ENCODE data around the gene C6orf132.

C6orf132 gene

GRCh38 chr6:42128460-42129359 is 13.7 kb downstream of the C6orf132 start:
- TF ChIP-seq CTCF (IDR thresholded peaks at IDR 0.05; ENCODE audit: control insufficient read depth, extremely low read depth, insufficient read depth) = no peak
- no peak for DNase-seq (ENCODE audit: low read depth)
- H3K4me3 ChIP-seq (ENCODE audit: low read depth, low read length) = no peak overlapping the region

GRCh38 chr6:42125663-42126062 is 16.8 kb downstream of the C6orf132 start:
- no peak for DNase-seq (ENCODE audit: low read depth)
- no peak for TF ChIP-seq CTCF (IDR thresholded peaks at IDR 0.05; ENCODE audit: control insufficient read depth, extremely low read depth, insufficient read depth)
- H3K4me3 ChIP-seq (ENCODE audit: low read depth, low read length) = no peak overlapping the region

- TF ChIP-seq CTCF (IDR thresholded peaks at IDR 0.05; ENCODE audit: control insufficient read depth, extremely low read depth, insufficient read depth) = no peak
- no peak overlapping the region for H3K4me3 ChIP-seq (ENCODE audit: low read depth, low read length)
- DNase-seq (ENCODE audit: low read depth) = no peak
These were observed 17.2 kb downstream of the C6orf132 start for GRCh38 chr6:42125231-42125630.

GRCh38 chr6:42124223-42124836 is 18.1 kb downstream of the C6orf132 start:
- TF ChIP-seq CTCF (IDR thresholded peaks at IDR 0.05; ENCODE audit: control insufficient read depth, extremely low read depth, insufficient read depth) = no peak
- no peak for DNase-seq (ENCODE audit: low read depth)
- no peak overlapping the region for H3K4me3 ChIP-seq (ENCODE audit: low read depth, low read length)

- TF ChIP-seq CTCF (IDR thresholded peaks at IDR 0.05; ENCODE audit: control insufficient read depth, extremely low read depth, insufficient read depth) = no peak
- no peak for DNase-seq (ENCODE audit: low read depth)
- no peak overlapping the region for H3K4me3 ChIP-seq (ENCODE audit: low read depth, low read length)
These were observed 18.9 kb downstream of the C6orf132 start for GRCh38 chr6:42123379-42124103.

GRCh38 chr6:42120895-42121865 is 21.2 kb downstream of the C6orf132 start:
- no peak for DNase-seq (ENCODE audit: low read depth)
- no peak overlapping the region for H3K4me3 ChIP-seq (ENCODE audit: low read depth, low read length)
- no peak for TF ChIP-seq CTCF (IDR thresholded peaks at IDR 0.05; ENCODE audit: control insufficient read depth, extremely low read depth, insufficient read depth)

Measured in LNCaP clone FGC (cell line).